K562 (cell line): ENCODE results near the gene SHC1. TPM values are rescaled to one million over a fixed set of nuclear protein-coding genes. Genes with fewer than 3 reads are reported as not detected.

Experiments
- HDAC1 ChIP-seq, 2 experiments: fragments of 450-650 bp; IDR thresholded peaks; 2 replicates each; pipeline ENCODE4 v1.6.1; 2016 to 2017; ENCODE audit warnings: inconsistent platforms in 1 of 2, mild to moderate bottlenecking in 1 of 2, moderate library complexity in 1 of 2
- PCBP1 ChIP-seq: fragments of 200-400 bp; formaldehyde crosslinking; IDR thresholded peaks from 2 replicates; pipeline ENCODE4 v1.6.1; 2018; ENCODE audit warnings: mild to moderate bottlenecking, low read depth, low read length; ENCODE audit not compliant: poor library complexity, severe bottlenecking
- SMARCA4 ChIP-seq: fragments of 450-650 bp; IDR thresholded peaks from 2 replicates; pipeline ENCODE4 v1.6.1; 2016
- XRCC4 ChIP-seq: IDR thresholded peaks from one replicate; pipeline ENCODE4 v1.6.1; 2011; ENCODE audit not compliant: insufficient read depth, insufficient read length; ENCODE audit errors: extremely low read depth
- ZBTB1 ChIP-seq: sonication (generic); formaldehyde crosslinking; IDR thresholded peaks from 2 replicates; pipeline ENCODE4 v1.8.1; 2023; ENCODE audit warnings: missing genetic modification reagents, low read depth, mild to moderate bottlenecking, borderline replicate concordance
- ZNF324 ChIP-seq: fragments of 250-450 bp; sonication (Bioruptor Pico); IDR thresholded peaks from 2 replicates; pipeline ENCODE4 v1.4.0; 2020; ENCODE audit warnings: mild to moderate bottlenecking
- polyA plus RNA-seq, 8 experiments: library from polyadenylated mRNA; depleted of rRNA in 4 of 8; stranded (reverse) in 5 of 8; unstranded in 3 of 8; fragments of >200 nt; fragmentation: Nextera tagmentation in 2 of 8; fragmentation: Illumina TruSeq in 1 of 8; extraction: Ambion mirVana in 2 of 8; extraction: Trizol in 1 of 8; gene quantifications; 2 replicates each; pipeline versions ENCODE4 v1.2.1 to v1.2.3, GENCODE V29; 2011 to 2014; ENCODE audit warnings: inconsistent platforms in 1 of 8, missing spikeins in 1 of 8
- total RNA-seq, 7 experiments: library from RNA; depleted of rRNA in 6 of 7; stranded (reverse); fragments of >200 nt in 6 of 7; fragmentation: Illumina TruSeq in 2 of 7; extraction: Trizol in 2 of 7; gene quantifications; 2 replicates each; pipeline versions ENCODE4 v1.2.1 to v1.2.3, GENCODE V29; 2011 to 2021; ENCODE audit warnings: low replicate concordance in 1 of 7
- TF ChIP-seq, protein P1 (sequence below), 2 experiments: fragments of 450-650 bp in 1 of 2; sonication (generic) in 1 of 2; formaldehyde crosslinking in 1 of 2; IDR thresholded peaks in 1 of 2; conservative IDR thresholded peaks in 1 of 2; 2 replicates each; pipeline versions ENCODE4 v1.6.1 to v1.8.1; 2016 to 2023; ENCODE audit warnings: mild to moderate bottlenecking in 2 of 2, moderate library complexity in 2 of 2, inconsistent platforms in 1 of 2, missing genetic modification reagents in 1 of 2
- TF ChIP-seq, protein P2 (sequence below): sonication (generic); formaldehyde crosslinking; IDR thresholded peaks from 2 replicates; pipeline ENCODE4 v1.9.0; 2022; ENCODE audit warnings: mild to moderate bottlenecking, missing genetic modification reagents
- TF ChIP-seq, protein P3 (sequence below): fragments of 250-450 bp; sonication (Bioruptor Pico); IDR thresholded peaks from 2 replicates; pipeline ENCODE4 v1.5.0; 2021; ENCODE audit warnings: mild to moderate bottlenecking, moderate library complexity
- TF ChIP-seq, protein P4 (sequence below), 3 experiments: fragments of 200-800 bp in 1 of 3; fragments of 250-450 bp in 1 of 3; fragments of 450-650 bp in 1 of 3; sonication (Bioruptor Pico) in 1 of 3; sonication (Bioruptor generic) in 1 of 3; formaldehyde crosslinking in 1 of 3; IDR thresholded peaks; 2 replicates each; pipeline versions ENCODE4 v1.6.1 to v1.8.0; 2016 to 2022; ENCODE audit warnings: mild to moderate bottlenecking in 2 of 3, missing genetic modification characterization in 2 of 3, missing compliant biosample characterization in 1 of 3, moderate library complexity in 1 of 3

The SHC1 gene
- total and polyA plus RNA-seq, 9 of the 15 experiments (the other 6 are each of a cell fraction or from before 2014, with no cell fraction given) = 4.1 to 113 (median 51.9) TPM

DNA sequence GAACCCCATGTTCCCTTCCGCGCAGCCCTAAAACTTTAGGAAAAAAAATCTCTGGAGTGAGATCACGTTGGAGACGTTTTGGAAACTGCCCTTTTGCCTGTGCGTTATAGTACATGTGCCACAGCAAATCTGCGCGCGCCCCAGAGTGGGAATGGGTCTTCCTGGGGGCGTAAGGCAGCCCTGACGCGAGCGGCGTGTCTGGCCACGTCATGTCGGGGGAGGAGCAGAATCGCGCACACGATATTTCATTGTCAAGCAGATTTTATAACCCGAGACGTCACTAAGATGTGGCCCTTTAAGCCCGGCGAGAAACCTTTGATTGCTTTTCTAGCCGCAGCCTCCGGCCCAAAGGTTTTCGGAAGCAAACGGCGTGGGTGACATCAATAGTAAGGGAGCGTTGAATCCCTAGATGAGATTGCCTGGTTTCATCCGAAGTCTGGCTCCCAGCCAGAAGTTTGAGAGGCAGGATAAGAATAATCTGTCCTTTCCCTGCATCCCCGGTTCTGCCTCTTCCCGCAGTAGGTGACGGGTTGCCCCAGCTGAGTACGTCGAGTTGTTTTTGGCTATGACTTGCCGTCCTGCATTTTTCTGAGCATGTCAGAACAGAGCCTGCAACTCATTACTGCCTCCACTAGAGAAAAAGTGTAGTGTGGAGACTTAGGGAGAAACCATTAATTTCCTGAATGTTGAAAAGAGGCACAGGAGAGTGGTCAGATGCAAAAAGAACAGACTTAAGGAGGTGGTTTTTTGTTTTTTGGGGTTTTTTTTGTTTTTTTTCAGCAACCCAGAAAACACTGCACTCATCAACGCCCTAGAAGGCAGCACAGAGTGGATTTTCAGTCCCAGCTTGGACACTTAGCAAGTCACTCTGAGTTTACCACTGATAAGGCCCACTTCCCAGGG lies 33.2 kb downstream of the SHC1 start (continued):
- TF ChIP-seq, protein P1, sequence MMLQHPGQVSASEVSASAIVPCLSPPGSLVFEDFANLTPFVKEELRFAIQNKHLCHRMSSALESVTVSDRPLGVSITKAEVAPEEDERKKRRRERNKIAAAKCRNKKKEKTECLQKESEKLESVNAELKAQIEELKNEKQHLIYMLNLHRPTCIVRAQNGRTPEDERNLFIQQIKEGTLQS (IDR thresholded peaks at IDR 0.05) = peak; percentile 75
- TF ChIP-seq, protein P1 (CRISPR knock-in tag; conservative IDR thresholded peaks at IDR 0.05) = peak; percentile 70; the same call in 1 of the 2 replicates
- TF ChIP-seq, protein P2, sequence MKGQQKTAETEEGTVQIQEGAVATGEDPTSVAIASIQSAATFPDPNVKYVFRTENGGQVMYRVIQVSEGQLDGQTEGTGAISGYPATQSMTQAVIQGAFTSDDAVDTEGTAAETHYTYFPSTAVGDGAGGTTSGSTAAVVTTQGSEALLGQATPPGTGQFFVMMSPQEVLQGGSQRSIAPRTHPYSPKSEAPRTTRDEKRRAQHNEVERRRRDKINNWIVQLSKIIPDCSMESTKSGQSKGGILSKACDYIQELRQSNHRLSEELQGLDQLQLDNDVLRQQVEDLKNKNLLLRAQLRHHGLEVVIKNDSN (CRISPR knock-in tag) = no peak
- TF ChIP-seq PCBP1 (no peak), XRCC4 (no peak), SMARCA4 (peak; percentile 47; the same call in 1 of the 2 replicates), ZNF324 (CRISPR knock-in tag) (no peak), HDAC1 (IDR thresholded peaks at IDR 0.05) (peak in 1 of 2 experiments; percentile 80; a peak in 1 of 4 replicates), ZBTB1 (CRISPR knock-in tag) (no peak)
- TF ChIP-seq, protein P3, sequence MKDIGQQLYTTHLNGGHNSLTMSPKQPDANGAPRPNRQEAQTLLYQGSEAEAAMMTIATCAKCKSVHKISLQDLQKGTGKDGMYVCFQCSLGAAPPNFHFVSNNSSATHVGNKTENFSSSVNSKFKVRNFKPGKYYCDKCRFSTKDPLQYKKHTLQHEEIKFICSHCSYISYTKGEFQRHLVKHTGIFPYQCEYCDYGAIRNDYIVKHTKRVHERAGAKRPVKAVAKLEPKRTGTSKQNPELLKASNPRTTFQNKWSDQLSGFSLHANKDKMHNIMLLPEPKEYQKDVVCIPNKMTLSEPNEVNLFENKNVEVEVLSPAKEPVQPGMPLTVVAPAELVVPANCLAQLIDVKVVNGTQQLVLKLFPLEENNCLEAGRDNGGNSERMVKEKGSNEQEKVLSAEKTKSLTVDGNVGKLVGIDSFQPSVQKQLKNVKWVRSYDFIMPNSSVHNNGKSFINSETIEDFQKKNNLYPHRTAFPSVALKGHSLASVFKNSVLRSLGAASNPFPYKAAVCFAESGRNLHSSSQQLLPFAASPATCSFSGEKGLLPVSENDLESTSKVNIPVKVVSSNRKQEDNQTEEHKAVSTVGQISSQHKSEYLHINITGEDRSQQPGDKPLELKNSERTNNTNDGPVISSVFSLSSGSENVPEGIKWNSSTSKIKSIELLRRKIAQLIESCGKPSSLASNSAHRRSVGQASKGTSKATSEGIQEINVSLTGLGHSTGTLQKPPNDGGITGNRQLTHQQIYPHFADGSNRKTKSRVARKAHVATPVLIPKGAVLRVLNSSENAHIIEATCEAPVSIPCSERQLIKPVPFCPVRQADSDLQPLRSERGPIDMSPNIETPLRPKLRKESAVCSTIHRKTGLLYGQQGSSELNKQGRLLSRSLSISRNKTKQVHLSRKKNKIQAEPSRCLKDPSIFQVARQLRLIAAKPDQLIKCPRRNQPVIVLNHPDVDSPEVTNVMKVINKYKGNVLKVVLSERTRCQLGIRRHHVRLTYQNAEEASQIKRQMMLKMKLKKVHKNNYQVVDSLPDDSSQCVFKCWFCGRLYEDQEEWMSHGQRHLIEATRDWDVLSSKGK (CRISPR knock-in tag) = no peak
- TF ChIP-seq, protein P4, sequence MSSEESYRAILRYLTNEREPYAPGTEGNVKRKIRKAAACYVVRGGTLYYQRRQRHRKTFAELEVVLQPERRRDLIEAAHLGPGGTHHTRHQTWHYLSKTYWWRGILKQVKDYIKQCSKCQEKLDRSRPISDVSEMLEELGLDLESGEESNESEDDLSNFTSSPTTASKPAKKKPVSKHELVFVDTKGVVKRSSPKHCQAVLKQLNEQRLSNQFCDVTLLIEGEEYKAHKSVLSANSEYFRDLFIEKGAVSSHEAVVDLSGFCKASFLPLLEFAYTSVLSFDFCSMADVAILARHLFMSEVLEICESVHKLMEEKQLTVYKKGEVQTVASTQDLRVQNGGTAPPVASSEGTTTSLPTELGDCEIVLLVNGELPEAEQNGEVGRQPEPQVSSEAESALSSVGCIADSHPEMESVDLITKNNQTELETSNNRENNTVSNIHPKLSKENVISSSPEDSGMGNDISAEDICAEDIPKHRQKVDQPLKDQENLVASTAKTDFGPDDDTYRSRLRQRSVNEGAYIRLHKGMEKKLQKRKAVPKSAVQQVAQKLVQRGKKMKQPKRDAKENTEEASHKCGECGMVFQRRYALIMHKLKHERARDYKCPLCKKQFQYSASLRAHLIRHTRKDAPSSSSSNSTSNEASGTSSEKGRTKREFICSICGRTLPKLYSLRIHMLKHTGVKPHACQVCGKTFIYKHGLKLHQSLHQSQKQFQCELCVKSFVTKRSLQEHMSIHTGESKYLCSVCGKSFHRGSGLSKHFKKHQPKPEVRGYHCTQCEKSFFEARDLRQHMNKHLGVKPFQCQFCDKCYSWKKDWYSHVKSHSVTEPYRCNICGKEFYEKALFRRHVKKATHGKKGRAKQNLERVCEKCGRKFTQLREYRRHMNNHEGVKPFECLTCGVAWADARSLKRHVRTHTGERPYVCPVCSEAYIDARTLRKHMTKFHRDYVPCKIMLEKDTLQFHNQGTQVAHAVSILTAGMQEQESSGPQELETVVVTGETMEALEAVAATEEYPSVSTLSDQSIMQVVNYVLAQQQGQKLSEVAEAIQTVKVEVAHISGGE (CRISPR knock-in tag; IDR thresholded peaks at IDR 0.05) = no peak
